HCT116 (cell line): ENCODE results near the gene CLPX.

ENCODE experiments used
- ATF3 ChIP-seq: IDR thresholded peaks from 2 replicates; pipeline ENCODE4 v1.6.1; 2012
- CBX3 ChIP-seq: IDR thresholded peaks from 2 replicates; pipeline ENCODE4 v1.6.1; 2012; ENCODE audit warnings: low read depth
- CEBPB ChIP-seq: IDR thresholded peaks from 2 replicates; pipeline ENCODE4 v1.6.1; 2012; ENCODE audit warnings: low read depth
- CTCF ChIP-seq, 3 experiments: fragments of 200-600 bp in 1 of 3; sonication (generic) in 1 of 3; IDR thresholded peaks in 2 of 3; conservative IDR thresholded peaks in 1 of 3; 2 replicates each; pipeline ENCODE4 v1.5.1; 2012 to 2017; ENCODE audit warnings: low read depth in 2 of 3, low read length in 2 of 3, antibody characterized with exemption in 1 of 3, borderline replicate concordance in 1 of 3, control low read depth in 1 of 3, mild to moderate bottlenecking in 1 of 3, mixed read lengths in 1 of 3, mixed run types in 1 of 3, moderate library complexity in 1 of 3; ENCODE audit not compliant: insufficient read depth in 1 of 3
- EGR1 ChIP-seq: IDR thresholded peaks from 2 replicates; pipeline ENCODE4 v1.6.1; 2012; ENCODE audit warnings: low read depth
- EZH2 ChIP-seq: fragments of 200-600 bp; sonication (generic); IDR thresholded peaks from 2 replicates; pipeline ENCODE4 v1.6.1; 2017; ENCODE audit warnings: antibody characterized with exemption, mixed run types
- EZH2phosphoT487 ChIP-seq: fragments of 200-600 bp; IDR thresholded peaks from 2 replicates; pipeline ENCODE4 v1.6.1; 2018; ENCODE audit warnings: antibody characterized with exemption, borderline replicate concordance
- FOSL1 ChIP-seq: IDR thresholded peaks from 2 replicates; pipeline ENCODE4 v1.6.1; 2012; ENCODE audit warnings: low read depth
- POLR2A ChIP-seq: IDR thresholded peaks from 2 replicates; pipeline ENCODE4 v1.7.0; 2011; ENCODE audit warnings: borderline replicate concordance; ENCODE audit not compliant: insufficient read depth, insufficient read length; ENCODE audit errors: extremely low read depth
- POLR2AphosphoS5 ChIP-seq: IDR thresholded peaks from 2 replicates; pipeline ENCODE4 v1.6.1; 2011; ENCODE audit warnings: mild to moderate bottlenecking, low read depth, low read length, moderate library complexity
- SP1 ChIP-seq: IDR thresholded peaks from 2 replicates; pipeline ENCODE4 v1.6.1; 2012; ENCODE audit warnings: low read depth
- SRF ChIP-seq: IDR thresholded peaks from 2 replicates; pipeline ENCODE4 v1.6.1; 2012; ENCODE audit warnings: low read depth
- YY1 ChIP-seq: IDR thresholded peaks from 2 replicates; pipeline ENCODE4 v1.6.1; 2011; ENCODE audit warnings: low read length, low read depth, moderate library complexity, mild to moderate bottlenecking; ENCODE audit not compliant: insufficient replicate concordance; ENCODE audit errors: extremely low read depth
- ZBTB33 ChIP-seq: IDR thresholded peaks from 2 replicates; pipeline ENCODE4 v1.6.1; 2011; ENCODE audit warnings: mild to moderate bottlenecking, low read length, moderate library complexity; ENCODE audit not compliant: insufficient replicate concordance; ENCODE audit errors: extremely low read depth

- TF ChIP-seq CBX3 (no peak), YY1 (no peak), EGR1 (no peak), EZH2phosphoT487 (no peak), CTCF (IDR thresholded peaks at IDR 0.05 in 2 of 3, conservative IDR thresholded peaks at IDR 0.05 in 1 of 3; ENCODE audit: borderline replicate concordance in 1 of 3, insufficient read depth in 1 of 3, low read depth in 2 of 3, low read length in 2 of 3) (no peak), EZH2 (no peak), CEBPB (no peak), ZBTB33 (no peak), POLR2A (no peak), POLR2AphosphoS5 (no peak), FOSL1 (no peak), ATF3 (no peak), SRF (no peak), SP1 (no peak)
Observed at GRCh38 chr15:65195548-65195923, 10.4 kb upstream of the CLPX start.
